Activated CD8-positive, alpha-beta memory T cell treated with anti-CD3 and anti-CD28 coated beads, Interleukin-2, amount 50 U/mL, for 48 hours (primary cell): ENCODE data around the gene NSUN4.
"Not testable (repeated sequence)": the region's sequence is repeated elsewhere in the genome, so short reads cannot be mapped to it uniquely, and the experiment has no call there.

Experiments used
- DNase-seq: peaks from one replicate; pipeline ENCODE4 v3.0.0-alpha.2; 2020

Gene NSUN4

DNA sequence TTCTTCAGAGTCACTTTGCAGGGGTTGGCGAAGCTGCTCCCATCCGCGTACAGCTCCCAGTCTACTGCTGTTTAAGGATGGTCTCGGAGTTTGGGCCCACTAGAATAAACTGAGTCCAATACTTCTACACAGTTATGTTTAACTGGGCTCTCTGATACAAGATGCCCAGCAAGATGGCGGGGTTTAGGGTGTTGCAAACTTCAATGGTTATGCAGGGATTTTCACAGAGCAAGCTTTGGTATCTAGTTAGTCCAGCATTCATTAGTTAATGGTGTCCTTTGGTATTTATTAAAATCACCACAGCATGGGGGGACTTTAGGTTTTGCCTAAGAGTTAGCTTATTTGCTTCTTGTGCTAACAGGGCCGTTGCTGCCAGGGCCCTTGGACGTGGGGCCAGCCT, 12.4 kb upstream of the NSUN4 start:
- not testable (repeated sequence) for DNase-seq

DNA sequence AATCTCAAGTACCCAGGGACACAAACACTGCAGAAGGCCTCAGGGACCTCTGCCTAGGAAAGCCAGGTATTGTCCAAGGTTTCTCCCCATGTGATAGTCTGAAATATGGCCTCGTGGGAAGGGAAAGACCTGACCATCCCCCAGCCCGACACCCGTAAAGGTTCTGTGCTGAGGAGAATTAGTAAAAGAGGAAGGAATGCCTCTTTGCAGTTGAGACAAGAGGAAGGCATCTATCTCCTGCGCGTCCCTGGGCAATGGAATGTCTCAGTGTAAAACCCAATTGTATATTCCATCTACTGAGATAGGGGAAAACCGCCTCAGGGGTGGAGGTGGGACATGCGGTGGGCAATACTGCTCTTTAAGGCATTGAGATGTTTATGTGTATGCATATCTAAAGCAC, 10.8 kb upstream of the NSUN4 start:
- not testable (repeated sequence) for DNase-seq

DNA sequence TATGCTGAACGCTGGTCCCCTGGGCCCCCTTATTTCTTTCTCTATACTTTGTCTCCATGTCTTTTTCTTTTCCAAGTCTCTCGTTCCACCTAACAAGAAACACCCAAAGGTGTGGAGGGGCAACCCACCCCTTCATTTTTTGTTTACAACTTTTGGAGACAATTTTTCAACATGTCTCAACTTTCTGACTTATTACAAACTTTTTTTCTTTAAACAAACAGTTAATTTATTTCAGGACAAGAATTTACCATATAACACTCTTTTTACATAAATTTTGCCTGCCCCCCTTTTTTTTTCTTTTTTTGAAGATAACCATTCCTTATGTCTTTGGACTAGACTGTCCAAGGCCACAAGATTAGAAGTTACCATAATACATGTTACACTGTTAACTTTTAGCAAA, 10.2 kb upstream of the NSUN4 start:
- DNase-seq, result not testable (repeated sequence)

DNA sequence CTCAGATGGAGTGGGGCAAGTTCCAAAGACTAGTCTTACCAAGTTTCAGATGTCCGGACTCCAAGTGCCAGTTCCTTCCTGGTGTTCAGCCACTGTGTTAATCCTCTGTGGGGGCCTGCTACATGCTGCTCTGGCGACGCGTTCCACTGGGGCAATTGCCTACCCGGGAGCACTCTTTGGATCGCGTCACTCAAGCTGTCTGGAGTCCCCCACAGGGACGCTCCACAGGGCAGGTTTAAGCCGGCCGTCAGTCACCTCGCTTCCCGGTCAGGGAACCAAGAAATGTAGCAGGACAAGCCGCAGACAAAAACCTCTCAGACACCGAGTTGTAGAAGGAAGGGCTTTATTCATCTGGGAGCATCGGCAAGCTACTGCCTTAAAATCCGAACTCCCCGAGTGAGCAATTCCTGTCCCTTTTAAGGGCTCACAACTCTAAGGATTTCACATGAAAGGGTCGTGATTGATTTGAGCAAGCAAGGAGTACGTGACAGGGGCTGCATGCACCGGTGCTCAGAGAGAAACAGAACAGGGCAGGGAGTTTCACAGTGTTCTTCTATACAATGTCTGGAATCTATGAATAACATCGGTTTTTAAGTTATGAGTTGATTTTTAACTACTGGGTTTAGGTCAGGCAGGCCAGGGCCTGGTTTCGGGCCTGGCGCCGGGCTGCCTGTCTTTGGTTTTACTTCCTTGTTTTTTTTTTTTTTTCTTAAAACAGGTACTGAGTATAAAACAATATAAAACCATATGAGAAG, 8.6 kb upstream of the NSUN4 start:
- DNase-seq, result not testable (repeated sequence)

DNA sequence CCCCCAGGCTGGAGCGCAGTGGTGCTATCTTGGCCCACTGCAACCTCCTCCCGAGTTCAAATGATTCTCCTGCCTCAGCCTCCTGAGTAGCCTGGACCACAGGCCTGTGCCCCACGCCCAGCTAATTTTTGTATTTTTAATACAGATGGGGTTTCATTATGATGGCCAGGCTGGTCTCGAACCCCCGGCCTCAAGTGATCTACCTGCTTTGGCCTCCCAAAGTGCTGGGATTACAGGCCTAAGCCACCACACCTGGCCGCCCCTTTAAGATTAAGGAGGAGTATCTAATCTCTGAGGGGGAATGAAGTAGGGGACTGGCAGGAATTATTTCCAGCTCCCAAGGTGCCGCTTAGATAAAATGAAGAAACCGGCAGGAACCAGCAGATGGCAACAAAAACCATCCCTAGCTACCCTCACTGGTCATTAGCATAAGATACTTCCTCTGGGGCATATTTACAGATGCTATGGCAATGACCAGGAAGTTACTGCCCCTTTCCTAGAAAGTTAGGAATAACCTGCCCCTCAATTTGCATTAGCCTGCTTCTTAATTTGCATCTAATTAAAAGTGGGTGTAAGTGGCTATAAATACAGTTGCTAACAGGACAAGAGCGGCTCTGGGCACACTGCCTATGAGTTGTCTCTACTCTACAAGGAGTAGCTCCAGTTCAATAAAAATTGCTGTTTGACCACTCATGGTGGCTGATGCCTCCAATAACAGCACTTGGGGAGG, 7.1 kb upstream of the NSUN4 start:
- DNase-seq, result no peak

DNA sequence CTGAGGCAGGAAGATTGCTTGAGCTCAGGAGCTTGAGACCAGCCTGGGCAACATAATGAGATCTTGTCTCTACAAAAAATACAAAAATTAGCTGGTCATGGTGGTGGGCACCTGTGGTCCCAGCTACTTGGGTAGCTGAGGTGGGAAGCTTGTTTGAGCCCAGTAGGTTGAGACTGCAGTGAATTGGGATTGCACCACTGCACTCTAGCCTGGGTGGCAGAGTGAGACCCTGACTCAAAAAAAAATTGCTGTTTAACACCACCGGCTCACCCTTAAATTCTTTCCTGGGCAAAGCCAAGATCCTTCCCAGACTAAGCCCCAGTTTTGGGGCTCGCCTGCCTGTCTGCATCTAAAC, 6.6 kb upstream of the NSUN4 start:
- no peak for DNase-seq

DNA sequence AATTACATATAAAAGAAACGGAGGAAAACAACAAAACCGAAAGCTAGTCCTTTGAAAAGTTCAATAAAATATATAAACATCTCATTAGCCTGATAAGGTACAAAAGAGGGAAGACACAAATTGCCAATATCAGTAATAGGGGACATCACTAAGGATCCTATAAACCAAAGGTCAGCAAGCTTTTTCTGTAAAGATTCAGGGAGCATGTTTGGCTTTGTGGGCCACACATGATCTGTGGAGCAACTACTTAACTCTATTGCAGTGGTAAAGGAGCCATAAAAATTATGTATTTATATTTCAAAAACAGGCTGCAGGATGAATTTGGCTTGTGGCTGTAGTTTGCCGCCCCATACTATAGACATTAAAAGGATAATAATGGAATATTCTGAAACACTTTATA, 5.5 kb upstream of the NSUN4 start:
- no peak for DNase-seq

DNA sequence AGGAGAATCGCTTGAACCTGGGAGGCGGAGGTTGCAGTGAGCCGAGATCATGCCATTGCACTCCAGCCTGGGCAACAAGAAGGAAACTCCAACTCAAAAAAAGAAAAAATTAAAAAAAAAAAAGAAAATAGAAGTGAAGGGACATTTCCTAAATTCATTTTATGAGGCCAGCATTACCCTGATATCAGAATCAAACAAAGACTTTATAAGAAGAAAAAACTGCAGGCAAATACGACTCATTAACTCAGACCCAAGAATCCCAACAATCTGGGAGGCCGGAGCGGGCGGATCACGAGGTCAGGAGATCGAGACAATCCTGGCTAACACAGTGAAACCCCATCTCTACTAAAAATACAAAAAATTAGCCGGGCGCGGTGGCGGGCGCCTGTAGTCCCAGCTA, 3.2 kb upstream of the NSUN4 start:
- DNase-seq, result not testable (repeated sequence)

DNA sequence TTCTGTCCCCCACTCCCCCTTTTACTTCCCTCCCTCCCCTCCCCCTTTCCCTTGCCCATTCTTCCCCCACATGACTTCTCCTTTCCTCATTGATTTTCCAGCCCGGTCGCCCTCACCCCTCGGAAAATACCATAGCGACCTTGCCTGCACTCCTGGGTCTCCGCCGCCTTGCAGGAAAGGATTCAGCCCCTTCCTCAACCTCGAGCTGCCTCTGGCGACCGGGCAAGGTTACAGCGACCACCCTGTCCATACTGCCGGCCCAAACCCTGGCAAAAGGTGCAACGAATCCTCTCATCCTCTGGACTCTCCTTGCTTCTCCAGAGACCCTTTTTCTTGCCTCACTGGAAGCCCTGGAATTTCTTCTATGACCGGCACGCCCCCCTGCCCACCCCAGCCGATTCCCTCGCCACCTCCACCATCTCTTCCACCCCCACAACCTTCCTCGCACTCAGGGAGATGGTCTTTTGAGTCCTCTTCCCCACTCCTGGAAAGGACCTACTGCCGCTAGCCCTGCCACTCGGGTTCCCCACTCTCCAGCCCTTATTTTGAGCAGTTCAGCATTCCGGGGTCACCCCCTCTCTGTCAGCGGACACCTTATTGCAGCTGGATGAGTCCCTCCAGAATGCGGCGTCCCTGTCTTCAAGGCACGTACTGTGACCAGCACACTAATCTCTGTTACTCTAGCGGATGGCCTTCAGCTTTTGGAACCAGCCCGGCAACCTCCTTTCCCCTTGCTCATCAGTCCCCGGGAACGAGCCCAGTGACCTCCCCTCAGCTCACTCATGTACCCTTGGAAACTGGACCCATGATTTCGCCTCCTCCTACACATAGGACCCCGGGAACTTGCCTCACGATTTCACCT, 846 bp downstream of the NSUN4 start:
- DNase-seq, result no peak

DNA sequence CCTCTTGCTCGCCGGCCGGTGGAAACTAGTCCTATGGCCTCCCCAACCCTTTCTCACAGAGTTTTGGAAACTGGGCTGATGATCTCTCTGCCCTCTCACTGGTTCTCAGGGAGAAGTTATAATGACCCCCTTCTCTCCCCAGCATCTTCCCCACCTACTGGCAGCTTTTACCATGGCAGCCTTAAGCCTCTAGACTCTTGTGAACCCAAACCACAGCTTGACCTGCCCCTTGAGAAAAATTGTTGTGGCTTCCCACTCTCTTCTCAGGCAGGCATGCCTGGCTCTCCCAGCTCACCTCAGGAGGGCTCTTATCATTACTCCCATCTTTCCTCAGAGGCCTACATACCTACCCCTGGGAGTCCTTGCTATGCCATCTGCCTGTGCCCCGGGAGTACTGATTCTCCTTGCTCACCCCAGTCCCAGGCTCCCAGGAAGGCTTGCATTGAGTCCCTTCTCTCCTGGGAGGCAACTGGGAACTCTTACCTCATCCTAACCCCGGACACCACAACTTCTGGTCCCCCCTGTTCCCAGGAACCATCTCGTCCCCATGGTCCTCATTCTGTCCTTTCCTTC, 1.6 kb downstream of the NSUN4 start:
- DNase-seq, result no peak

DNA sequence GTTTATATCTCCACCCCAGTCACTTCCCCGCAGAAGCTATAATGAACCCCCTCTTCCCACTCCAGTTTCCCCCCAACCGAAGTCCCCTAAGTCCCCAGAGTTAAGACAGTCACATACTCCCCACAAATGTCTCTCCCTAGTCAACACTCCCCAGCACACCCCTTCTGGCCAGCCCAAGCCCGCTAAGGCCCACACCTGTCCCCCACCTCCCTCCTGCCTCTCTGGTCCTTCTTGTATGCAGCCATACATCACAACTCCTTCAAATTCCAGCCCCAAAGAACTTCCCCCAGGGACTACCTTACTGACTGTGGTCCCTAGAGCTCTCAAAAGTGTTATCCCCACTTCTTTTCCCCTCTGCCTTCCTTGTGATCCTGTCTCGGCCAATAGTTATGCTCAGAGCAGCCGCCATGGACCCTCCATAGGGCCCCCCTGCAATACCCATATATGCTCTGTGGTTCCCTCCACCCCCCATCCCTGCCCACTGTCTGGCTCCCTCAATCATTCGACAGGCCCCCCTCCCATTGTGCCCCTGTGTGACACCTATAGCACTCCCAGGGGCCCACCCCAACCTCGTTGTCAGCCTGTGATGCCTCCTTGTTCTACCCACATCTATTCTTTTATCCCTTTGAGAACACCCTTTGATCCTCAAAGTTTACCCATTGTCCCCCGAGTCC, 2.2 kb downstream of the NSUN4 start:
- DNase-seq, result no peak

DNA sequence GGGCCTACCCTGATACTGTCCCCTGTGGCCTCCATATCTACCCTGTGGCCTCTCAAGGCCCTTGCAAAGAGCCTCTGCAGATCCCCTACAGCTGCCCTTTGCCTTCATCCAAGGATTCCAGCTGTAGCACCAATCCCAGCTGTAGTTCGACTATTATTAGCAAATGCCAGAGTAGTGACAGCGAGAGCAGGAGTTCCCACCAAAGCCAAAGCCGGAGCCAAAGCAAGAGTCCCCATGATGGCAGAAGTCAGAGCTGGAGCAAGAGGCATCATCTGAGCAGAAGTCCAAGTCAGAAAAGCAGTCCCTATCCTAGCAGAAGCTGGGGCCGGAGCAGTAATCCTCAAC, 2.7 kb downstream of the NSUN4 start:
- no peak for DNase-seq

DNA sequence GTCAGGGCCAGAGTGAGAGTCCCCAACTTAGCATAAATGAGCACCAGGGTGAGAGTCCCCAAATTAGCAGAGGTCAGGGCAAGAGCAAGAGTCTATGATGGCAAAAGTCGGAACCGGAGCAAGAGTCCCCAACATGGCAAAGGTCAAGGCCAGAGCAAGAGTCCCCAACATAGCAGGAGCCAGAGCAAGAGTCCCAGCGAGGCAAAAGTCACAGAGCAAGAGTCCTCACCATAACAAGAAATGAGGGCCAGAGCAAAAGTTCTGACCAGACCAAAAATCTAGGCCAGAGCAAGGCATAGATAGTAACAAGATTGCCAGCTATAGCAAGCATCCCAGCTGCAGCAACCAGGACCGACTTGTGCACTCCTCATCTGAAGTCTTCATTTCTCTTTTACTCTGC, 3.1 kb downstream of the NSUN4 start:
- no peak for DNase-seq

DNA sequence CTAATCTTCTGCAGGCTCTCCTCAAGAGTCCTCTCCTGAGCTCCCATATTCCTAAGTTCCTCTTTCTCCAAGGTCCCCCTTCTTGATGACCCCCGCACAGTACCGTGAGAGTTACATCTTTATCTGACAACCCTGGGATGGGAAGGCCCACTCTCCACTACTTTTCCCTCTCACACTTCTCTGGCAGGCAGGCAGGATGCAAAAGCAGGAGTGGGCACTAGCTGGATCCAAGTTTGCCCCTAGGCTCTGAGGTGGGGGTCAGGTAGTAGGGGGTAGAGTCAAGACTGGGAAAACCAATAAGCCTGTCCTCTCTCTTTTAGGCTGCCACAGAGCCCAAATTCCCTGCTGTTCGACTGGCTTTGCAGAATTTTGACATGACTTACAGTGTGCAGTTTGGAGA, 3.9 kb downstream of the NSUN4 start:
- DNase-seq, result no peak

DNA sequence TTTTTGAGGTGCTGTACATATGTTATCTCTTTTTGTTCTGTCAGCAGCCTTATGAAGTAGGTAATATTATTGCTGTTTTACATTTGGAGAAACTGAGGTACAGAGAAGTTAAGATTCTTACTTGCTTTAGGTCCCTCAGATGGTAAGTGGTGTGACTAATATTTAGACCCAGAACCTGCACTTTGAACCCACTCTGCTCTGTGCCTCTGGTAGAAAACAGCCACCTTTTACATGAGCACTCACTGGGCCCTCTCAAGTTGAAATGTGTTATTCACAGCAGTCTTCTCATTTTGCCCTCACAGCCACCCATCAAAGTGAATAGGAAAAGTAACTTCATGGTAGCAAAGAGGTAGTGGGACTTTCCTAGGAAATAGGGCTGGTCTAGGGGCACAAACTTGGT, 4.7 kb downstream of the NSUN4 start:
- DNase-seq, result no peak

DNA sequence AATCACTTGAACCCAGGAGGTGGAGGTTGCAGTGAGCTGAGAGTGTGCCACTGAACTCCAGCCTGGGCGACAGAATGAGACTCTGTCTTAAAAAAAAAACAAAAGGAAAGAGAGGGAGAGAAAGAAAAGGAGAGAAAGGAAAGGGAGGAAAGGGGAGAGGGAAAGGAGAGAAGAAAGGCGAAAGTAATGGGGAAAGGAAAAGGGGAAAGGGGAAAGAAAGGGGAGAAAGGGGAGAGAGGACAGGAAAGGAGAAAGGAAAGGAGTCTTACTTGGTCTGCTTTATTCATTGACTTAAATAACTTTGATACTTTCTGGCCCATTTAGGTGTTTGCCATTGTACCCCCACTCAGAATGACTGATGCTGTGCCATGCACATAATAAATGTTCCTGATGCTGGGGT, 11.8 kb downstream of the NSUN4 start:
- DNase-seq, result no peak

DNA sequence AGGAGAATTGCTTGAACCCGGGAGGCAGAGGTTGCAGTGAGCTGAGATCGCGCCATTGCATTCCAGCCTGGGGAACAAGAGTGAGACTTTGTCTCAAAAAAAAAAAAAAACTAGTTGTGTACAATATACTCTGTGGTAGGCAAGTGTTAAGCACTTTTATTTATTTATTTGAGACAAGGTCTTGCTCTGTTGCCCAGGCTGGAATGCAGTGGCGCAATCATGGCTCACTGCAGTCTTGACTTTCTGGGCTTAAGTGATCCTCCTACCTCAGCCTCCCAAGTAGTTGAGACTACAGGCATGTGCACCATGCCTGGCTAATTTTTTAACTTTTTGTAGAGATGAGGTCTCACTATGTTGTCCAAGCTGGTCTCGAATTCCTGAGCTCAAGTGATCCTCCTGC, 15.3 kb downstream of the NSUN4 start:
- not testable (repeated sequence) for DNase-seq

DNA sequence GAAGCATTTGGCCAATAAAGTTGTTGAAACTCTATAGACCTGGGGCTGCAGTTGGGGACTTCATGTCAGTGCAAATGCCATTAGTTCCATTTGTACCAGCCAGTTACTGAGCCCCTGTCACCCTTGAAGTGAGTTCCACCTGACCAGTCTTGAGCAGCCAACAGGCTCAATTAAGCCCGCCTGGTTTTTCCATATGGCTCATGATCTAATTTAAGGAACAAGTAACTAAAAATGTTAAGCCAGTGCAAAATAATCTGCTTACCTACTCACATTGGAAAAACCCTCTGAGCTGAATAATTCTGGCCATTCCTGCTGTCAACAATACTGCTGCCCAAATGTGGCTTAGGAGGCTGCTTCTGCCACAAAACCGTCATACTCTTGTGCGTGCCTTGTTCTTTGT, 21.6 kb downstream of the NSUN4 start:
- DNase-seq, result no peak

DNA sequence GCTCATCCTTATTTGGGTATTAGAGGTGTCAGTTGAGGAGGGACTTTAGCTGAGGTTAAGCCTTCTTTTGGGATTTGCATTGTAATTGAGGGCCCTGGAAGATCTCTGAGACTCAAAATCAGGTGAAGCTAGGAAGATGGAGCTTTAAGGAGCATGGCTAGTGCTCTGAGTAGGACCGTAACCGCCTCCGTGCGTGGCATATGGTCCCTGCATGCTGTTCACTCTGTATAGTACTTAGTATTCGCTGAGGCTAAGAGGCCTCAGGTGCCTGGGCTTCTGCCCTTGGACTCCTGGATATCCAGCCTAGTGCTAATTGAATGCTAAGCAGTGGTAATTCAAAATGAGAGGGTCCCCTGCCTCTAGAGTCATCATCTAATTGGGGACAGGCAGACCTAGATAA, 22.5 kb downstream of the NSUN4 start:
- no peak for DNase-seq

DNA sequence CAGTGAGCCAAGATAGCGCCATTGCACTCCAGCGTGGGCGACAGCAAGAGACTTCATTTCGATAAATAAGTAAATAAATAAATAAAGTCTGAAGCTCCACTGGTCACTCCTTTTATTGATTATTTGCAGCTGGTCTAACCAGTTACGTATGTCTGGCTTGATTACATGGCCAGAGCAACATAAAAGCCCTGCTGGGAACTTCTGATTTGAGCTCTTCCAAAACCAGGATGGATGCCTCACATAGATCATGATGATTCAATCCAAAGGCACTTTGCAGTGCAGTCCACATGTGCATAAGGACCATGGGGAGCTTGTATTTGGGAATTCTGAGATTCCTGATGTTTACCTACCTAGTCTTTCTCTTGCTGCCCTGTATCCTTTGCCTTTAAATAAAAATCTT, 24.0 kb downstream of the NSUN4 start:
- DNase-seq, result no peak

DNA sequence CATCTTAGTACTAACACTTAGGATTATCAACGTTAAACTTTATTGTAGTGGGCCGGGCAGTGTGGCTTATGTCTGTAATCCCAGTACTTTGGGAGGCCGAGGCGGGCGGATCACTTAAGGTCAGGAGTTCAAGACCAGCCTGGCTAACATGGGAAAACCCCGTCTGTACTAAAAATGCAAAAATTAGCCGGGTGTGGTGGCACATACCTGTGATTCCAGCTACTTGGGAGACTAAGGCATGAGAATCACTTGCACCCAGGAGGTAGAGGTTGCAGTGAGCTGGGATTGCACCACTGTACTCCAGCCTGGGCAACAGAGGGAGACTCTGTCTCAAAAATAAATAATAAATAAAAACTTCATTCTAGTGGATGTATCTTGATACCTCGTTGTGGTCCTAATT, 25.2 kb downstream of the NSUN4 start:
- DNase-seq, result not testable (repeated sequence)

DNA sequence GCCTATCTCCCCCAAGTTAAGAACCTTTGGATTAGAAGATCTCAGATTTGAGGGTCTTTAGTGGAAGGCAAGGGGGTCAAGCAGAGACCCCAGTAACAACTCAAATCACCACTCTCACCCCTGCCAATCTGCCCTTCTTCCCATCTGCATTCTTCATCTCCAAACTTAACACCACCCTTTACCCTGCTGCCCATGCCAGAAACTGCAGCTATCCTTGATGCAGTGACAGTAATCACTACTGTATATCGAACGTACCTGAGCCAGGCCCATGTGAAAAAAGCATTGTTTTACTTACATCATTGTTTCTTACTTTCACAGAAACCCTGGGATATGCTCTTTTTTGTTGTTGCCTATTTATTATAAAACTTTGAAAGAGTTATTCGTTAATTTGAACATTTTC, 26.5 kb downstream of the NSUN4 start:
- no peak for DNase-seq

DNA sequence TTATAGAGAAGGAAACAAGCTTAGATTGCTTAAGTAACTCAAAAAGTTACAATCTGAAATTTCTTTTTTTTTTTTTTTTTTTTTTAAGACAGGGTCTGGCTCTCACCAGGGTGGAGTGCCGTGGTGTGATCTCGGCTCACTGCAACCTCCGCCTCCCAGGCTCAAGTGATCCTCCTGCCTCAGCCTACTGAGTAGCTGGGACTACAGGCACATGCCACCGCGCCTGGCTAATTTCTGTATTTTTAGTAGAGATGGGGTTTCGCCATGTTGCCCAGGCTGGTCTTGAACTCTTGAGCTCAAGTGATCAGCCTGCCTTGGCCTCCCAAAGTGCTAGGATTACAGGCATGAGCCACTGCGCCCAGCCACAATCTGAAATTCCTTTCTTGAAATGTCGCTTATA, 27.1 kb downstream of the NSUN4 start:
- DNase-seq, result not testable (repeated sequence)
